ENCODE results near the gene EPAS1. TPM values are rescaled to one million over a fixed set of nuclear protein-coding genes. Genes with fewer than 3 reads are reported as not detected.

EPAS1 gene
- total RNA-seq, 1 donor from 2014 or later: 0.15 TPM

GRCh38 chr2:46410273-46411244 lies 113.4 kb downstream of the EPAS1 start:
- H4K20me1 ChIP-seq (ENCODE audit: low read depth): no peaks in the 10 kb centered on the region
- DNase-seq (ENCODE audit: low spot score): no peak
- H2AFZ ChIP-seq (replicated peaks): no peak overlapping the region
- H3F3A ChIP-seq (ENCODE audit: low read depth): no peaks in the 10 kb centered on the region
- no peaks in the 10 kb centered on the region for H3K36me3 ChIP-seq
- H3K9me3 ChIP-seq (ENCODE audit: low read depth): no peaks in the 10 kb centered on the region
- H3K4me1 ChIP-seq: no peaks in the 10 kb centered on the region
- H3K9me3 Mint-ChIP-seq: peaks cover 2% of the 10 kb centered on the region
- TF ChIP-seq, protein P1, sequence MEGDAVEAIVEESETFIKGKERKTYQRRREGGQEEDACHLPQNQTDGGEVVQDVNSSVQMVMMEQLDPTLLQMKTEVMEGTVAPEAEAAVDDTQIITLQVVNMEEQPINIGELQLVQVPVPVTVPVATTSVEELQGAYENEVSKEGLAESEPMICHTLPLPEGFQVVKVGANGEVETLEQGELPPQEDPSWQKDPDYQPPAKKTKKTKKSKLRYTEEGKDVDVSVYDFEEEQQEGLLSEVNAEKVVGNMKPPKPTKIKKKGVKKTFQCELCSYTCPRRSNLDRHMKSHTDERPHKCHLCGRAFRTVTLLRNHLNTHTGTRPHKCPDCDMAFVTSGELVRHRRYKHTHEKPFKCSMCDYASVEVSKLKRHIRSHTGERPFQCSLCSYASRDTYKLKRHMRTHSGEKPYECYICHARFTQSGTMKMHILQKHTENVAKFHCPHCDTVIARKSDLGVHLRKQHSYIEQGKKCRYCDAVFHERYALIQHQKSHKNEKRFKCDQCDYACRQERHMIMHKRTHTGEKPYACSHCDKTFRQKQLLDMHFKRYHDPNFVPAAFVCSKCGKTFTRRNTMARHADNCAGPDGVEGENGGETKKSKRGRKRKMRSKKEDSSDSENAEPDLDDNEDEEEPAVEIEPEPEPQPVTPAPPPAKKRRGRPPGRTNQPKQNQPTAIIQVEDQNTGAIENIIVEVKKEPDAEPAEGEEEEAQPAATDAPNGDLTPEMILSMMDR (IDR thresholded peaks at IDR 0.05): no peak
- TF ChIP-seq EZH2 (IDR thresholded peaks at IDR 0.05): no peak
- TF ChIP-seq EZH2phosphoT487 (IDR thresholded peaks at IDR 0.05): no peak
- no peak overlapping the region for H3K9ac ChIP-seq
- H3K27me3 Mint-ChIP-seq (ENCODE audit: insufficient read depth, low read depth): peaks cover 5% of the 10 kb centered on the region
- H3K4me3 ChIP-seq: no peak overlapping the region
- H3K27me3 ChIP-seq: no peaks in the 10 kb centered on the region
- no peak overlapping the region for H3K27ac ChIP-seq
- H3K36me3 Mint-ChIP-seq: no peaks in the 10 kb centered on the region
- no peaks in the 10 kb centered on the region for H3K79me2 ChIP-seq (ENCODE audit: low read depth)
- peak overlapping the region; percentile 70 for H3K27ac Mint-ChIP-seq
- H3K4me1 Mint-ChIP-seq: no peaks in the 10 kb centered on the region
- H3K4me3 Mint-ChIP-seq: no peak overlapping the region
- no peak overlapping the region for H3K4me2 ChIP-seq

GRCh38 chr2:46411245-46411641 lies 114.0 kb downstream of the EPAS1 start:
- Histone ChIP-seq H3K36me3 (no peaks in the 10 kb centered on the region), H4K20me1 (ENCODE audit: low read depth) (no peaks in the 10 kb centered on the region), H3K4me3 (no peak overlapping the region), H3K4me1 (no peaks in the 10 kb centered on the region), H2AFZ (replicated peaks) (no peak overlapping the region), H3K27ac (no peak overlapping the region), H3K4me2 (no peak overlapping the region), H3K9ac (no peak overlapping the region), H3F3A (ENCODE audit: low read depth) (no peaks in the 10 kb centered on the region), H3K27me3 (no peaks in the 10 kb centered on the region), H3K79me2 (ENCODE audit: low read depth) (no peaks in the 10 kb centered on the region), H3K9me3 (ENCODE audit: low read depth) (no peaks in the 10 kb centered on the region)
- Mint-ChIP-seq H3K4me1 (no peaks in the 10 kb centered on the region), H3K9me3 (peaks cover 2% of the 10 kb centered on the region), H3K36me3 (no peaks in the 10 kb centered on the region), H3K27me3 (ENCODE audit: insufficient read depth, low read depth) (peaks cover 3% of the 10 kb centered on the region), H3K27ac (no peak overlapping the region), H3K4me3 (no peak overlapping the region)
- TF ChIP-seq, protein P1 (IDR thresholded peaks at IDR 0.05): no peak
- TF ChIP-seq EZH2 (IDR thresholded peaks at IDR 0.05) (no peak), EZH2phosphoT487 (IDR thresholded peaks at IDR 0.05) (no peak)
- DNase-seq (ENCODE audit: low spot score): no peak

DNA sequence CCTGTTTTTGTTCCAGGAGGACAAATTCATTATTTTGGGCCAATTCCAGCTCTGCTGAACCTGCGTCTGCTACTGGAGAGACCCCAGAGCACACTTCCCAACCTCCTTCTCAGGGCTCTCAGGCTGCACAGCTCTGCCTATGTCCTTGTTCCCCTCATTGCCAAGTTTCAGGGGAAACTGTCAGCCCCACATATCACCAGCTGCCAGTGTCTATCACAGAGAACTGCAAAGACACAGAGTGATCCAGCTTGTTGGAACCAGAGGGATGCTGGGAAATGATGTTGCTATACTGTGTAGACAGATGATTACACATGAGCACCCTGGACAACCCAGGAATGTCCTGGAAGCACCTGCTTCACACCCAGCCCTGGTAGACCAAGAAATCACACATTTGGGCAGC lies 114.8 kb downstream of the EPAS1 start:
- H3K27me3 Mint-ChIP-seq (ENCODE audit: insufficient read depth, low read depth): peaks cover 3% of the 10 kb centered on the region
- no peak overlapping the region for H3K27ac Mint-ChIP-seq
- no peaks in the 10 kb centered on the region for H3K27me3 ChIP-seq
- no peak overlapping the region for H3K27ac ChIP-seq
- no peaks in the 10 kb centered on the region for H3K36me3 ChIP-seq
- DNase-seq (ENCODE audit: low spot score): no peak
- H3K4me3 Mint-ChIP-seq: no peak overlapping the region
- peaks cover 5% of the 10 kb centered on the region for H3K9me3 ChIP-seq (ENCODE audit: low read depth)
- H3K79me2 ChIP-seq (ENCODE audit: low read depth): no peaks in the 10 kb centered on the region
- no peaks in the 10 kb centered on the region for H3F3A ChIP-seq (ENCODE audit: low read depth)
- no peaks in the 10 kb centered on the region for H3K36me3 Mint-ChIP-seq
- H4K20me1 ChIP-seq (ENCODE audit: low read depth): no peaks in the 10 kb centered on the region
- H3K4me2 ChIP-seq: no peak overlapping the region
- H3K9ac ChIP-seq: no peak overlapping the region
- H3K9me3 Mint-ChIP-seq: peaks cover 8% of the 10 kb centered on the region
- no peak overlapping the region for H3K4me3 ChIP-seq
- no peak overlapping the region for H2AFZ ChIP-seq (replicated peaks)
- no peaks in the 10 kb centered on the region for H3K4me1 Mint-ChIP-seq
- no peaks in the 10 kb centered on the region for H3K4me1 ChIP-seq
- TF ChIP-seq EZH2phosphoT487 (IDR thresholded peaks at IDR 0.05) (no peak), EZH2 (IDR thresholded peaks at IDR 0.05) (no peak)

DNA sequence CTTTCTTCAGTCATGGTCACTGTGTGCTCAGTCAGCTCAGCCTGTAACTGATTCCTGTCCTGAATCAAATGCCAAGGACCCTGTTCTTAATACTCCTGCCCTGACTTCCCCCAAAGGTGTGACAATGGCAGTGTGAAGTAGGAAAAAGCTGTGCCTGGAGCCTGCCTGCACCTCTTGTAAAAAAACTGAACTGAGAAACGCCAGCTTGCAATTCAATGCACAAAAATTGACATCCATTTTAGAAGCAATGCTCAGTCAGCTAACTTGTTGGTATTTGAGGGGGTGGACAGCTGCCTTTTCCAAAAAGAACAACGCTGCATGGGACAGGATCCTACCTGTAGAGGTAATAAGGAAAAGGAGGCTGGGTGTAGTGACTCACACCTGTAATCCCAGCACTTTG lies 115.9 kb downstream of the EPAS1 start:
- H3K27ac Mint-ChIP-seq: no peak overlapping the region
- Histone ChIP-seq H3K4me3 (no peak overlapping the region), H3F3A (ENCODE audit: low read depth) (no peaks in the 10 kb centered on the region), H4K20me1 (ENCODE audit: low read depth) (no peaks in the 10 kb centered on the region), H3K79me2 (ENCODE audit: low read depth) (no peaks in the 10 kb centered on the region), H3K9me3 (ENCODE audit: low read depth) (peaks cover 6% of the 10 kb centered on the region), H2AFZ (replicated peaks) (no peak overlapping the region), H3K27me3 (no peaks in the 10 kb centered on the region), H3K4me2 (no peak overlapping the region), H3K27ac (no peak overlapping the region), H3K36me3 (no peaks in the 10 kb centered on the region), H3K4me1 (no peaks in the 10 kb centered on the region), H3K9ac (no peak overlapping the region)
- TF ChIP-seq, protein P1 (IDR thresholded peaks at IDR 0.05): no peak
- TF ChIP-seq EZH2 (IDR thresholded peaks at IDR 0.05) (no peak), EZH2phosphoT487 (IDR thresholded peaks at IDR 0.05) (no peak)
- H3K4me3 Mint-ChIP-seq: no peak overlapping the region
- no peaks in the 10 kb centered on the region for H3K4me1 Mint-ChIP-seq
- DNase-seq (ENCODE audit: low spot score): no peak
- peaks cover 12% of the 10 kb centered on the region for H3K9me3 Mint-ChIP-seq
- H3K36me3 Mint-ChIP-seq: no peaks in the 10 kb centered on the region
- H3K27me3 Mint-ChIP-seq (ENCODE audit: insufficient read depth, low read depth): peaks cover 2% of the 10 kb centered on the region
